ENCODE measurements around the gene SLC35F6.

The SLC35F6 gene

GRCh38 chr2:26717362-26717761 is 46.7 kb upstream of the SLC35F6 start:
- Histone ChIP-seq H3K36me3 (ENCODE audit: control insufficient read depth in 1 of 2, insufficient read depth in 2 of 2, low read length in 2 of 2) (no peaks in the 10 kb centered on the region), H2BK120ac (ENCODE audit: insufficient read depth, low read length, poor library complexity) (no peak overlapping the region), H4K12ac (ENCODE audit: low read depth, low read length) (no peak overlapping the region), H3K79me1 (ENCODE audit: low read length) (no peaks in the 10 kb centered on the region), H3K4me1 (ENCODE audit: control insufficient read depth in 1 of 2, insufficient read depth in 2 of 2, low read length in 2 of 2) (no peaks in the 10 kb centered on the region), H2BK12ac (ENCODE audit: low read length) (no peak overlapping the region), H4K8ac (ENCODE audit: low read depth, low read length) (no peak overlapping the region), H4K91ac (ENCODE audit: low read depth, low read length) (no peak overlapping the region), H3K27ac (ENCODE audit: low read depth, low read length) (no peak overlapping the region), H3K4ac (ENCODE audit: low read depth, low read length) (no peak overlapping the region), H3K14ac (ENCODE audit: low read length) (no peak overlapping the region), H3K79me2 (ENCODE audit: control insufficient read depth, insufficient read depth, low read length, poor library complexity) (no peaks in the 10 kb centered on the region), H3K27me3 (ENCODE audit: insufficient read depth, low read length) (no peaks in the 10 kb centered on the region), H2BK5ac (ENCODE audit: low read depth, low read length, poor library complexity) (no peak overlapping the region), H3K9me3 (ENCODE audit: insufficient read depth, low read depth, low read length) (no peaks in the 10 kb centered on the region), H3K4me2 (ENCODE audit: low read length) (no peak overlapping the region), H3K9ac (ENCODE audit: low read length) (no peak overlapping the region), H2AK5ac (ENCODE audit: low read length) (no peak overlapping the region), H3K23ac (ENCODE audit: low read length) (no peak overlapping the region), H2AFZ (ENCODE audit: insufficient read depth, low read length, poor library complexity) (no peak overlapping the region), H3K18ac (ENCODE audit: low read length) (no peak overlapping the region), H3K4me3 (ENCODE audit: low read depth, low read length) (no peak overlapping the region)
- DNase-seq = no peak
- no CpG with 5 or more reads among the region's 5 CpGs for WGBS (ENCODE audit: extremely low coverage, insufficient coverage, insufficient read length)

DNA sequence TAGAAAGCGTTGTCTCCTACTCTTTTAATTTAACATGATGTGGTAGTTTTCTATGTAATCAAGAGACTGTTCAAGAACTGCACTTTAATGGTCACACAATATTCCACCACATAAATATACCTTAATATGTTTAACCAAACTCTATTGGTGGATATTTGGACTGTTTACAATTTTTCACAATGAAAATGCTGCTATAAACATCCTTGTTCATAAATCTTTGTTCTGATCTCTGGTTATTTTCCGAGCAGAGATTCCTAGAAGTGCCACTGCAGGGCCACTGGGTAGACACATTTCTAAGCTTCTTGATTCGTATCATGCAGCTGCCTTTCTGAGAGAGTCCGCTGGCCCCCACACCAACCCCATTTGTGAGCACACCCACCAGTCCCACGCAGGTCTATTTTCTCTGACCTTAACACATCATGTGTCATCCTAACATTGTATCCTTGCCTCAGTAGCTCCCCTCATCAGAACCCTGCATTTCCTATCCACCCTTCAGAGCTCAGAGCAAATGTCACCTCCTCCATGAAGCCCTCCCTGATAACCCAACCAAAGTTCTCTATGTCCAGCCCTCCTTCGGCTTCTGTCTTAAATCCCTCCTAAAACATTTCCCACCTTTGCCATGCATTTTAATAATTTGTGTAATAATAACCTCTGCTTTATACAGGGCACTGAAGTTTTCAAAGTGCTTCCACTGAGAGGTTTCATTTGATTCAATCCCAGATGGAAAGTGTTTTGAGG is 45.0 kb upstream of the SLC35F6 start:
- Histone ChIP-seq H4K12ac (ENCODE audit: low read depth, low read length) (no peak overlapping the region), H3K4me1 (ENCODE audit: control insufficient read depth in 1 of 2, insufficient read depth in 2 of 2, low read length in 2 of 2) (no peaks in the 10 kb centered on the region), H3K79me2 (ENCODE audit: control insufficient read depth, insufficient read depth, low read length, poor library complexity) (no peaks in the 10 kb centered on the region), H3K36me3 (ENCODE audit: control insufficient read depth in 1 of 2, insufficient read depth in 2 of 2, low read length in 2 of 2) (no peaks in the 10 kb centered on the region), H3K14ac (ENCODE audit: low read length) (no peak overlapping the region), H3K9me3 (ENCODE audit: insufficient read depth, low read depth, low read length) (no peaks in the 10 kb centered on the region), H3K27me3 (ENCODE audit: insufficient read depth, low read length) (no peaks in the 10 kb centered on the region), H2BK12ac (ENCODE audit: low read length) (no peak overlapping the region), H3K79me1 (ENCODE audit: low read length) (no peaks in the 10 kb centered on the region), H2BK120ac (ENCODE audit: insufficient read depth, low read length, poor library complexity) (no peak overlapping the region), H3K18ac (ENCODE audit: low read length) (no peak overlapping the region), H3K4me2 (ENCODE audit: low read length) (no peak overlapping the region), H3K27ac (ENCODE audit: low read depth, low read length) (no peak overlapping the region), H4K8ac (ENCODE audit: low read depth, low read length) (no peak overlapping the region), H3K23ac (ENCODE audit: low read length) (no peak overlapping the region), H2BK5ac (ENCODE audit: low read depth, low read length, poor library complexity) (no peak overlapping the region), H4K91ac (ENCODE audit: low read depth, low read length) (no peak overlapping the region), H3K9ac (ENCODE audit: low read length) (no peak overlapping the region), H3K4me3 (ENCODE audit: low read depth, low read length) (no peak overlapping the region), H3K4ac (ENCODE audit: low read depth, low read length) (no peak overlapping the region), H2AK5ac (ENCODE audit: low read length) (no peak overlapping the region), H2AFZ (ENCODE audit: insufficient read depth, low read length, poor library complexity) (no peak overlapping the region)
- no CpG with 5 or more reads among the region's 6 CpGs for WGBS (ENCODE audit: extremely low coverage, insufficient coverage, insufficient read length)
- DNase-seq = no peak

- Histone ChIP-seq H3K79me1 (ENCODE audit: low read length) (no peaks in the 10 kb centered on the region), H3K4ac (ENCODE audit: low read depth, low read length) (no peak overlapping the region), H3K4me2 (ENCODE audit: low read length) (no peak overlapping the region), H3K23ac (ENCODE audit: low read length) (no peak overlapping the region), H3K27ac (ENCODE audit: low read depth, low read length) (no peak overlapping the region), H2BK120ac (ENCODE audit: insufficient read depth, low read length, poor library complexity) (no peak overlapping the region), H3K9ac (ENCODE audit: low read length) (no peak overlapping the region), H3K27me3 (ENCODE audit: insufficient read depth, low read length) (no peaks in the 10 kb centered on the region), H3K14ac (ENCODE audit: low read length) (no peak overlapping the region), H3K4me1 (ENCODE audit: control insufficient read depth in 1 of 2, insufficient read depth in 2 of 2, low read length in 2 of 2) (no peaks in the 10 kb centered on the region), H2AFZ (ENCODE audit: insufficient read depth, low read length, poor library complexity) (no peak overlapping the region), H3K36me3 (ENCODE audit: control insufficient read depth in 1 of 2, insufficient read depth in 2 of 2, low read length in 2 of 2) (no peaks in the 10 kb centered on the region), H2BK5ac (ENCODE audit: low read depth, low read length, poor library complexity) (no peak overlapping the region), H4K8ac (ENCODE audit: low read depth, low read length) (no peak overlapping the region), H2BK12ac (ENCODE audit: low read length) (no peak overlapping the region), H2AK5ac (ENCODE audit: low read length) (no peak overlapping the region), H4K12ac (ENCODE audit: low read depth, low read length) (no peak overlapping the region), H3K4me3 (ENCODE audit: low read depth, low read length) (no peak overlapping the region), H3K79me2 (ENCODE audit: control insufficient read depth, insufficient read depth, low read length, poor library complexity) (no peaks in the 10 kb centered on the region), H3K9me3 (ENCODE audit: insufficient read depth, low read depth, low read length) (no peaks in the 10 kb centered on the region), H4K91ac (ENCODE audit: low read depth, low read length) (no peak overlapping the region), H3K18ac (ENCODE audit: low read length) (no peak overlapping the region)
- DNase-seq = peak in 1 of 2 donors; percentile 5
- no CpG with 5 or more reads among the region's 7 CpGs for WGBS (ENCODE audit: extremely low coverage, insufficient coverage, insufficient read length)
These were observed 43.6 kb upstream of the SLC35F6 start for GRCh38 chr2:26720322-26721114.

DNA sequence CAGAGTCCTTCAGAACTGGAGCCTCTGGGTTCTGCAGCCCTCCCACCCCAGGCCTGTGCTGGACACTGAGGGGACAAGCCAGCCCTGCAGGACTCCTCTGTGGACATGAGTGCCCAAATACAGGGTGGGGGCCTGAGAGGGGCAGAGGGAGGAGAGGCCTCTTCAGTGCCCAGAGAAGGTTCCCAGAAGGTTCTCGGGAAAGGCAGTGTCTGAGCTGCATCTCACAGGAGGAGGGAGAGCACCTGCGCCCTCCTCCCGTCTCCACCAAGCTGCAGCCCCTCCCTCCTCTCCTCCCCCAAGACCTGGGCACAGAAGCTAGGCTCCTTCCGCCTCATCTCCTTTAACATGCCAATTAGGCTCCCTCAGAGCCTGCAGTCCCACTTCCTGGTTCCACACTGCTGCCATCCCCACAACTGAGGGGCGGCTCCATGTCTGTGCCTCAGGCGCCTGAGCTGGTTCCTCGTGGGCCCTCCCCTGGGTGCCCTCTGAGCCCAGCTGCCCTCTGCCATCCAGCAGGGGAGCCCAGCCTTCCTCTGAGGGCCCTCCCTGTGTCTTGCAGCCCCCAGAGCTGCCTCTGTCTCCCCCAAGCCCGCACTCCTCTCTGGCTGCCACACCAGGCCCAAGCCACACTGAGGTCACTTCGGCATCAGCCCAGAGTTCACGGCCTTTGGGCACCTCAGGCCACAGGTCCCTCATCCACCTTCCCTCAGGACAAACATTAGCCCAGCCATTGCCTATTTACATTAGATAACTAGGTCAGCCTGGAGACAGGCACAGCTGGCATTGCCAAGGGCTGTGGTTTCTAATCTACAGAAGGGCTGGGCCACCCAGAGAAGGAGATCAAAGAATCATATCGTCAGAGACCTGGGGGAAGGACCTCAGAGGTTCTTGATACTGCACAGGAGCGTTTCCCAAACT is 42.7 kb upstream of the SLC35F6 start:
- Histone ChIP-seq H3K4me2 (ENCODE audit: low read length) (no peak overlapping the region), H3K4ac (ENCODE audit: low read depth, low read length) (no peak overlapping the region), H3K79me1 (ENCODE audit: low read length) (no peaks in the 10 kb centered on the region), H2BK120ac (ENCODE audit: insufficient read depth, low read length, poor library complexity) (no peak overlapping the region), H3K9me3 (ENCODE audit: insufficient read depth, low read depth, low read length) (no peaks in the 10 kb centered on the region), H3K27ac (ENCODE audit: low read depth, low read length) (no peak overlapping the region), H3K14ac (ENCODE audit: low read length) (no peak overlapping the region), H3K36me3 (ENCODE audit: control insufficient read depth in 1 of 2, insufficient read depth in 2 of 2, low read length in 2 of 2) (no peaks in the 10 kb centered on the region), H2AFZ (ENCODE audit: insufficient read depth, low read length, poor library complexity) (no peak overlapping the region), H3K23ac (ENCODE audit: low read length) (no peak overlapping the region), H3K9ac (ENCODE audit: low read length) (no peak overlapping the region), H3K79me2 (ENCODE audit: control insufficient read depth, insufficient read depth, low read length, poor library complexity) (no peaks in the 10 kb centered on the region), H4K8ac (ENCODE audit: low read depth, low read length) (no peak overlapping the region), H3K4me1 (ENCODE audit: control insufficient read depth in 1 of 2, insufficient read depth in 2 of 2, low read length in 2 of 2) (no peaks in the 10 kb centered on the region), H2BK5ac (ENCODE audit: low read depth, low read length, poor library complexity) (no peak overlapping the region), H4K12ac (ENCODE audit: low read depth, low read length) (no peak overlapping the region), H4K91ac (ENCODE audit: low read depth, low read length) (no peak overlapping the region), H3K18ac (ENCODE audit: low read length) (no peak overlapping the region), H2AK5ac (ENCODE audit: low read length) (no peak overlapping the region), H3K4me3 (ENCODE audit: low read depth, low read length) (no peak overlapping the region), H2BK12ac (ENCODE audit: low read length) (no peak overlapping the region), H3K27me3 (ENCODE audit: insufficient read depth, low read length) (no peaks in the 10 kb centered on the region)
- no peak for DNase-seq
- WGBS (ENCODE audit: extremely low coverage, insufficient coverage, insufficient read length) = no CpG with 5 or more reads among the region's 12 CpGs
